Colon (tissue), 2 donors: ENCODE data around the gene SNTG2.

Experiments
- FAIRE-seq: peaks from 2 replicates; lab custom pipeline; 2012; peaks lifted over from hg19 to GRCh38; lab: Jason Lieb, UNC
- donor health status: control.
- donor health status: control.

SNTG2 gene

GRCh38 chr2:1283020-1283801, 332.6 kb downstream of the SNTG2 start:
- no peak for FAIRE-seq

GRCh38 chr2:1283871-1284270, 333.2 kb downstream of the SNTG2 start:
- FAIRE-seq: no peak

GRCh38 chr2:1286929-1287328, 336.3 kb downstream of the SNTG2 start:
- FAIRE-seq: no peak

GRCh38 chr2:1287427-1287826, 336.8 kb downstream of the SNTG2 start:
- FAIRE-seq: no peak

GRCh38 chr2:1294900-1295299, 344.3 kb downstream of the SNTG2 start:
- no peak for FAIRE-seq

- no peak for FAIRE-seq
Observed at GRCh38 chr2:1295740-1296139, 345.1 kb downstream of the SNTG2 start.

GRCh38 chr2:1297372-1298159, 346.9 kb downstream of the SNTG2 start:
- no peak for FAIRE-seq

GRCh38 chr2:1299043-1299442, 348.4 kb downstream of the SNTG2 start:
- no peak for FAIRE-seq

- no peak for FAIRE-seq
Observed at GRCh38 chr2:1300284-1300683, 349.6 kb downstream of the SNTG2 start.

GRCh38 chr2:1301056-1301455, 350.4 kb downstream of the SNTG2 start:
- FAIRE-seq: no peak

- no peak for FAIRE-seq
Observed at GRCh38 chr2:1305342-1306013, 354.8 kb downstream of the SNTG2 start.

- FAIRE-seq: no peak
Observed at GRCh38 chr2:1306014-1306686, 355.5 kb downstream of the SNTG2 start.

GRCh38 chr2:1306687-1307516, 356.3 kb downstream of the SNTG2 start:
- no peak for FAIRE-seq

GRCh38 chr2:1307670-1308069, 357.0 kb downstream of the SNTG2 start:
- no peak for FAIRE-seq

GRCh38 chr2:1308678-1309077, 358.0 kb downstream of the SNTG2 start:
- no peak for FAIRE-seq

GRCh38 chr2:1309507-1309906, 358.9 kb downstream of the SNTG2 start:
- no peak for FAIRE-seq

GRCh38 chr2:1310202-1310601, 359.6 kb downstream of the SNTG2 start:
- FAIRE-seq: no peak

GRCh38 chr2:1310866-1311265, 360.2 kb downstream of the SNTG2 start:
- FAIRE-seq: no peak

GRCh38 chr2:1313240-1313924, 362.7 kb downstream of the SNTG2 start:
- no peak for FAIRE-seq

- no peak for FAIRE-seq
Observed at GRCh38 chr2:1314254-1314653, 363.6 kb downstream of the SNTG2 start.
